ENCODE measurements around the gene OR5L1.

The OR5L1 gene

DNA sequence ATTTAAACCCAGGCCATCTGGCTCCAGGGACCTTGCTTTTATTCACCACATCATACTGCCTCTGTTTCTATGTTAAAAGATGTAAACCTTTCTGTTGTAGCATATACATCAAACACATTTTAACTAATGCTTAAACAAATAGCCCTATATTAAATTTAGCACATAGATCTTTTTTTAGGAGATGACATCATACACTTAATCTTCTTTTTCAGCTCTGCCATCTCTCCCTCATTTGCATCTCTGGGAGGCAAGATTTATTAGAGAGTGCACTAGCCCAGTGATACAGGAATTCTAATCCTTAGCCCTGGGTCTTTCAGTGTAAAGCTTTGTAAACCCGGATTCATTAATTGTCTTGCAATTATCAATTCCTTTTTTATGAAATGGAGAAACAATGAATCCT, 41.0 kb downstream of the OR5L1 start:
- WGBS, 2 experiments (ENCODE audit: insufficient coverage in 2 of 2): no CpG with 5 or more reads among the region's 1 CpG

DNA sequence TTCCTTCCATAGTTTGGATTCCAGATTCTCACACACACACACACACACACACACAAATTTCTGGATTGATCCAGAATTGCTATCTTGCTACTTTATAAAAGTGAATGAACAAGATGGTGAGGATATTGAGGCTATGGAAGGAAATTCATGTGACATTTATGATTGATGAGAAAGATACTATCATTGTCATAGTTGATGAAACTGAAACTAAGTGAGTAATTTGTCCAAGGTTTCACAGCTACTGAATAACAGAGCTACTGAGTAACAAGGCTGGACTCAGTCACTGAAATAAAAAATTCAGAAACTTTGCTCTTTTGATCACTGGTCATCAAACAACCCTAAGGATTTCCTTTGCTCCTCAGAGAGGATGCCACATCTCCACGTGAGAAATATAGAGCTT, 43.5 kb downstream of the OR5L1 start:
- Histone ChIP-seq H3K9me3 (ENCODE audit: control insufficient read depth, low read length) (peaks cover 19% of the 10 kb centered on the region), H3K4me1 (ENCODE audit: control insufficient read depth, insufficient read depth, low read length, poor library complexity, severe bottlenecking) (no peaks in the 10 kb centered on the region), H3K36me3 (ENCODE audit: control insufficient read depth, insufficient read depth, low read length) (no peaks in the 10 kb centered on the region), H3K4me3 (ENCODE audit: extremely low read depth, insufficient read depth, low read length, poor library complexity, severe bottlenecking) (no peak overlapping the region), H3K27ac (ENCODE audit: low read depth, low read length, severe bottlenecking) (no peak overlapping the region)
- WGBS, 2 experiments (ENCODE audit: insufficient coverage in 2 of 2): 20% methylated on average over 1 of the region's 1 CpG; no CpG with 5 or more reads in 1 of the 2 experiments

More for the DNA sequence above, 41.0 kb downstream of the OR5L1 start:
- Histone ChIP-seq H3K4me3 (ENCODE audit: extremely low read depth, insufficient read depth, low read length, poor library complexity, severe bottlenecking) (no peak overlapping the region), H3K4me1 (ENCODE audit: control insufficient read depth, insufficient read depth, low read length, poor library complexity, severe bottlenecking) (no peaks in the 10 kb centered on the region), H3K27ac (ENCODE audit: low read depth, low read length, severe bottlenecking) (no peak overlapping the region), H3K36me3 (ENCODE audit: control insufficient read depth, insufficient read depth, low read length) (no peaks in the 10 kb centered on the region), H3K9me3 (ENCODE audit: control insufficient read depth, low read length) (peaks cover 16% of the 10 kb centered on the region)

Data from mesodermal cell (in vitro differentiated cells).